Measurements from ENCODE around the gene ACOXL. TPM values are rescaled to one million over a fixed set of nuclear protein-coding genes. Genes with fewer than 3 reads are reported as not detected.

The ACOXL gene
- total and polyA plus RNA-seq, 2 of the 8 experiments (the other 6 are each of a cell fraction or from before 2014, with no cell fraction given), result 11.4 to 20.6 TPM

Other genes with a start within 250 kb of the ACOXL start
- 15.0 and 15.3 TPM in 2 replicates for gene RGPD6, start 155.4 kb upstream of the ACOXL start, total RNA-seq (2021; fragmentation: NEBNext Ultra II Directional; extraction: Animal tissue kit (Norgen Biotek cat#: 25700))
- gene RGPD6, start 155.4 kb upstream of the ACOXL start, polyA plus RNA-seq (2011; rRNA removed), result 2.2 and 4.9 TPM in 2 replicates
- 113 and 118 TPM in 2 replicates for gene BUB1, start 54.5 kb upstream of the ACOXL start, total RNA-seq (2021; fragmentation: NEBNext Ultra II Directional; extraction: Animal tissue kit (Norgen Biotek cat#: 25700))
- 37.6 and 48.4 TPM in 2 replicates for gene BUB1, start 54.5 kb upstream of the ACOXL start, polyA plus RNA-seq (2011; rRNA removed)